Measurements from ENCODE around the gene SLC34A3.

The SLC34A3 gene

GRCh38 chr9:137194388-137194787 lies 36.3 kb upstream of the SLC34A3 start:
- no peak for DNase-seq (ENCODE audit: low read depth, low spot score)
- TF ChIP-seq CTCF (IDR thresholded peaks at IDR 0.05; ENCODE audit: low read depth, low read length) = no peak
- H3K4me3 ChIP-seq (ENCODE audit: low read depth, low read length) = no peak overlapping the region
- in situ Hi-C loops (cut with HindIII; ENCODE audit: low sequenced_read_pairs) = no loop called here

- no peak for DNase-seq (ENCODE audit: low read depth, low spot score)
- in situ Hi-C loops (cut with HindIII; ENCODE audit: low sequenced_read_pairs) = no loop called here
- TF ChIP-seq CTCF (IDR thresholded peaks at IDR 0.05; ENCODE audit: low read depth, low read length) = no peak
- no peak overlapping the region for H3K4me3 ChIP-seq (ENCODE audit: low read depth, low read length)
These were observed 35.8 kb upstream of the SLC34A3 start for GRCh38 chr9:137194909-137195308.

- in situ Hi-C loops (cut with HindIII; ENCODE audit: low sequenced_read_pairs) = no loop called here
- H3K4me3 ChIP-seq (ENCODE audit: low read depth, low read length) = no peak overlapping the region
These were observed 35.0 kb upstream of the SLC34A3 start for GRCh38 chr9:137195525-137196220.

GRCh38 chr9:137198051-137198901 lies 32.4 kb upstream of the SLC34A3 start:
- H3K4me3 ChIP-seq (ENCODE audit: low read depth, low read length) = no peak overlapping the region
- no peak for DNase-seq (ENCODE audit: low read depth, low spot score)
- in situ Hi-C loops (cut with HindIII; ENCODE audit: low sequenced_read_pairs) = no loop called here
- no peak for TF ChIP-seq CTCF (IDR thresholded peaks at IDR 0.05; ENCODE audit: low read depth, low read length)

More at GRCh38 chr9:137195525-137196220, 35.0 kb upstream of the SLC34A3 start:
- no peak for TF ChIP-seq CTCF (IDR thresholded peaks at IDR 0.05; ENCODE audit: low read depth, low read length)
- no peak for DNase-seq (ENCODE audit: low read depth, low spot score)

GRCh38 chr9:137198902-137199283 lies 31.8 kb upstream of the SLC34A3 start:
- in situ Hi-C loops (cut with HindIII; ENCODE audit: low sequenced_read_pairs) = no loop called here
- TF ChIP-seq CTCF (IDR thresholded peaks at IDR 0.05; ENCODE audit: low read depth, low read length) = no peak
- no peak for DNase-seq (ENCODE audit: low read depth, low spot score)
- H3K4me3 ChIP-seq (ENCODE audit: low read depth, low read length) = no peak overlapping the region

GRCh38 chr9:137199411-137200121 lies 31.1 kb upstream of the SLC34A3 start:
- peak overlapping the region; percentile 37 for H3K4me3 ChIP-seq (ENCODE audit: low read depth, low read length)
- TF ChIP-seq CTCF (IDR thresholded peaks at IDR 0.05; ENCODE audit: low read depth, low read length) = no peak
- peak; percentile 19 for DNase-seq (ENCODE audit: low read depth, low spot score)
- in situ Hi-C loops (cut with HindIII; ENCODE audit: low sequenced_read_pairs) = no loop called here
